ENCODE data around the gene KCNA4. TPM values are rescaled to one million over a fixed set of nuclear protein-coding genes. Genes with fewer than 3 reads are reported as not detected.
"Not testable (repeated sequence)": the region's sequence is repeated elsewhere in the genome, so short reads cannot be mapped to it uniquely, and the experiment has no call there.

Gene KCNA4
- total and polyA plus RNA-seq, 2 donors (not counting 3 experiments of a cell fraction or from before 2014, with no cell fraction given): not detected

GRCh38 chr11:30041171-30041570 is 24.3 kb upstream of the KCNA4 start:
- no peak for FAIRE-seq
- no peak overlapping the region for H3K4me2 ChIP-seq (ENCODE audit: insufficient read depth, low read length)
- H3K27me3 ChIP-seq (ENCODE audit: control insufficient read depth in 2 of 2, insufficient read depth in 2 of 2, low read length in 2 of 2): no peaks in the 10 kb centered on the region
- dilution Hi-C loops (cut with MboI; ENCODE audit: extremely low pct_ligation_motif_present, low sequenced_read_pairs) (no loop called here), intact Hi-C loops (cut with micrococcal nuclease) (no loop called here)
- BruUV-seq (replicated peaks): no TSS peak
- H3K9me3 ChIP-seq (replicated peaks; ENCODE audit: control insufficient read depth, insufficient read depth, low read length): no peaks in the 10 kb centered on the region
- H3K27ac ChIP-seq (ENCODE audit: insufficient read depth, low read depth, low read length): no peak overlapping the region
- H3K9me1 ChIP-seq (replicated peaks; ENCODE audit: control insufficient read depth, extremely low read depth, insufficient read depth, low read length): no peaks in the 10 kb centered on the region
- H3K9ac ChIP-seq (replicated peaks; ENCODE audit: extremely low read depth, insufficient read depth, low read length): no peak overlapping the region
- ChIA-PET CTCF (no interaction called here), POLR2A (no interaction called here)
- no peak for TF ChIP-seq JUN (IDR thresholded peaks at IDR 0.05; ENCODE audit: borderline replicate concordance, insufficient read depth, insufficient read length, low read depth)
- TF ChIP-seq FOS (IDR thresholded peaks at IDR 0.05; ENCODE audit: borderline replicate concordance, insufficient read depth, low read length): no peak
- no peak for TF ChIP-seq POLR2AphosphoS5 (IDR thresholded peaks at IDR 0.05; ENCODE audit: insufficient read depth, low read depth, low read length)
- TF ChIP-seq POLR2A (IDR thresholded peaks at IDR 0.05; ENCODE audit: low read depth, low read length): no peak
- TF ChIP-seq EZH2 (IDR thresholded peaks at IDR 0.05; ENCODE audit: borderline replicate concordance, low read depth, low read length, severe bottlenecking): no peak
- TF ChIP-seq MYC (IDR thresholded peaks at IDR 0.05; ENCODE audit: low read depth, low read length): no peak
- no peak for TF ChIP-seq CTCF (IDR thresholded peaks at IDR 0.05; ENCODE audit: extremely low read depth in 1 of 2, insufficient read depth in 1 of 2, low read depth in 1 of 2, low read length in 2 of 2)
- TF ChIP-seq MAX (IDR thresholded peaks at IDR 0.05; ENCODE audit: insufficient read depth, insufficient read length): no peak
- no peak for TF ChIP-seq GATA2 (IDR thresholded peaks at IDR 0.05; ENCODE audit: insufficient read depth, insufficient read length, low read depth, low read length)
- H4K20me1 ChIP-seq (replicated peaks; ENCODE audit: control insufficient read depth, extremely low read depth, insufficient read depth, low read length): no peaks in the 10 kb centered on the region
- DNase-seq (ENCODE audit: low read depth, low spot score): no peak
- no peaks in the 10 kb centered on the region for H3K4me1 ChIP-seq (ENCODE audit: control insufficient read depth, extremely low read depth, insufficient read depth, low read length)
- no peaks in the 10 kb centered on the region for H3K79me2 ChIP-seq (ENCODE audit: control insufficient read depth, insufficient read depth, low read length)
- H3K36me3 ChIP-seq (ENCODE audit: control insufficient read depth in 2 of 2, extremely low read depth in 1 of 2, insufficient read depth in 2 of 2, low read length in 2 of 2): no peaks in the 10 kb centered on the region
- no peak overlapping the region for H2AFZ ChIP-seq (ENCODE audit: low read depth, low read length)
- H3K4me3 ChIP-seq (replicated peaks in 1 of 3; ENCODE audit: insufficient read depth in 1 of 3, low read depth in 1 of 3, low read length in 3 of 3): no peak overlapping the region

GRCh38 chr11:30034746-30035145 is 17.9 kb upstream of the KCNA4 start:
- dilution Hi-C loops (cut with MboI; ENCODE audit: extremely low pct_ligation_motif_present, low sequenced_read_pairs); H3K9me1 ChIP-seq (replicated peaks; ENCODE audit: control insufficient read depth, extremely low read depth, insufficient read depth, low read length); H2AFZ ChIP-seq (ENCODE audit: low read depth, low read length); BruUV-seq (replicated peaks); H3K4me2 ChIP-seq (ENCODE audit: insufficient read depth, low read length); H3K4me1 ChIP-seq (ENCODE audit: control insufficient read depth, extremely low read depth, insufficient read depth, low read length); H3K4me3 ChIP-seq (replicated peaks in 1 of 3; ENCODE audit: insufficient read depth in 1 of 3, low read depth in 1 of 3, low read length in 3 of 3); H3K9ac ChIP-seq (replicated peaks; ENCODE audit: extremely low read depth, insufficient read depth, low read length); H4K20me1 ChIP-seq (replicated peaks; ENCODE audit: control insufficient read depth, extremely low read depth, insufficient read depth, low read length); H3K36me3 ChIP-seq (ENCODE audit: control insufficient read depth in 2 of 2, extremely low read depth in 1 of 2, insufficient read depth in 2 of 2, low read length in 2 of 2); H3K27me3 ChIP-seq (ENCODE audit: control insufficient read depth in 2 of 2, insufficient read depth in 2 of 2, low read length in 2 of 2); CTCF ChIA-PET; H3K79me2 ChIP-seq (ENCODE audit: control insufficient read depth, insufficient read depth, low read length); FAIRE-seq; intact Hi-C loops (cut with micrococcal nuclease); DNase-seq (ENCODE audit: low read depth, low spot score); H3K9me3 ChIP-seq (replicated peaks; ENCODE audit: control insufficient read depth, insufficient read depth, low read length); H3K27ac ChIP-seq (ENCODE audit: insufficient read depth, low read depth, low read length); POLR2A ChIA-PET: not testable (repeated sequence)

- H3K4me1 ChIP-seq (ENCODE audit: control insufficient read depth, extremely low read depth, insufficient read depth, low read length); BruUV-seq (replicated peaks); intact Hi-C loops (cut with micrococcal nuclease); H3K4me2 ChIP-seq (ENCODE audit: insufficient read depth, low read length); H3K9me3 ChIP-seq (replicated peaks; ENCODE audit: control insufficient read depth, insufficient read depth, low read length); FAIRE-seq; H2AFZ ChIP-seq (ENCODE audit: low read depth, low read length); H3K9me1 ChIP-seq (replicated peaks; ENCODE audit: control insufficient read depth, extremely low read depth, insufficient read depth, low read length); DNase-seq (ENCODE audit: low read depth, low spot score); H3K9ac ChIP-seq (replicated peaks; ENCODE audit: extremely low read depth, insufficient read depth, low read length); CTCF ChIA-PET; H4K20me1 ChIP-seq (replicated peaks; ENCODE audit: control insufficient read depth, extremely low read depth, insufficient read depth, low read length); H3K79me2 ChIP-seq (ENCODE audit: control insufficient read depth, insufficient read depth, low read length); H3K4me3 ChIP-seq (replicated peaks in 1 of 3; ENCODE audit: insufficient read depth in 1 of 3, low read depth in 1 of 3, low read length in 3 of 3); H3K27ac ChIP-seq (ENCODE audit: insufficient read depth, low read depth, low read length); H3K36me3 ChIP-seq (ENCODE audit: control insufficient read depth in 2 of 2, extremely low read depth in 1 of 2, insufficient read depth in 2 of 2, low read length in 2 of 2); H3K27me3 ChIP-seq (ENCODE audit: control insufficient read depth in 2 of 2, insufficient read depth in 2 of 2, low read length in 2 of 2); POLR2A ChIA-PET; dilution Hi-C loops (cut with MboI; ENCODE audit: extremely low pct_ligation_motif_present, low sequenced_read_pairs): not testable (repeated sequence)
Measured at GRCh38 chr11:30034166-30034565, 17.3 kb upstream of the KCNA4 start.

Data from endothelial cell of umbilical vein (primary cell).